ENCODE measurements around the gene FAM227B.
"Not testable (repeated sequence)": the region's sequence is repeated elsewhere in the genome, so short reads cannot be mapped to it uniquely, and the experiment has no call there.

The FAM227B gene

GRCh38 chr15:49380912-49381311, 239.7 kb downstream of the FAM227B start:
- DNase-seq (ENCODE audit: low read depth in 3 of 3): no peak

- no peak for DNase-seq (ENCODE audit: low read depth in 3 of 3)
These were observed 240.6 kb downstream of the FAM227B start for GRCh38 chr15:49379996-49380395.

- DNase-seq (ENCODE audit: low read depth in 3 of 3): no peak
These were observed 248.3 kb downstream of the FAM227B start for GRCh38 chr15:49372366-49372765.

- DNase-seq (ENCODE audit: low read depth in 3 of 3): no peak
These were observed 249.8 kb downstream of the FAM227B start for GRCh38 chr15:49370782-49371181.

GRCh38 chr15:49366496-49366895, 254.1 kb downstream of the FAM227B start:
- no peak for DNase-seq (ENCODE audit: low read depth in 3 of 3)

- no peak for DNase-seq (ENCODE audit: low read depth in 3 of 3)
These were observed 259.2 kb downstream of the FAM227B start for GRCh38 chr15:49361370-49361769.

GRCh38 chr15:49354439-49354838, 266.2 kb downstream of the FAM227B start:
- DNase-seq (ENCODE audit: low read depth in 3 of 3): not testable (repeated sequence)

GRCh38 chr15:49343546-49343945, 277.1 kb downstream of the FAM227B start:
- no peak for DNase-seq (ENCODE audit: low read depth in 3 of 3)

- no peak for DNase-seq (ENCODE audit: low read depth in 3 of 3)
These were observed 281.0 kb downstream of the FAM227B start for GRCh38 chr15:49339656-49340055.

GRCh38 chr15:49331951-49332350, 288.7 kb downstream of the FAM227B start:
- no peak for DNase-seq (ENCODE audit: low read depth in 3 of 3)

GRCh38 chr15:49331442-49331841, 289.2 kb downstream of the FAM227B start:
- no peak for DNase-seq (ENCODE audit: low read depth in 3 of 3)

GRCh38 chr15:49330166-49330565, 290.5 kb downstream of the FAM227B start:
- DNase-seq (ENCODE audit: low read depth in 3 of 3): no peak

- DNase-seq (ENCODE audit: low read depth in 3 of 3): no peak
These were observed 291.7 kb downstream of the FAM227B start for GRCh38 chr15:49328941-49329340.

- no peak for DNase-seq (ENCODE audit: low read depth in 3 of 3)
These were observed 292.7 kb downstream of the FAM227B start for GRCh38 chr15:49327927-49328326.

- no peak for DNase-seq (ENCODE audit: low read depth in 3 of 3)
These were observed 297.4 kb downstream of the FAM227B start for GRCh38 chr15:49323207-49323606.

- DNase-seq (ENCODE audit: low read depth in 3 of 3): no peak
These were observed 300.3 kb downstream of the FAM227B start for GRCh38 chr15:49320351-49320750.

- DNase-seq (ENCODE audit: low read depth in 3 of 3): no peak
These were observed 305.2 kb downstream of the FAM227B start for GRCh38 chr15:49315391-49315823.

- no peak for DNase-seq (ENCODE audit: low read depth in 3 of 3)
These were observed 305.9 kb downstream of the FAM227B start for GRCh38 chr15:49314716-49315115.

GRCh38 chr15:49313650-49314049, 307.0 kb downstream of the FAM227B start:
- no peak for DNase-seq (ENCODE audit: low read depth in 3 of 3)

- no peak for DNase-seq (ENCODE audit: low read depth in 3 of 3)
These were observed 310.7 kb downstream of the FAM227B start for GRCh38 chr15:49309889-49310288.

GRCh38 chr15:49308686-49309085, 311.9 kb downstream of the FAM227B start:
- no peak for DNase-seq (ENCODE audit: low read depth in 3 of 3)

GRCh38 chr15:49306551-49306950, 314.1 kb downstream of the FAM227B start:
- no peak for DNase-seq (ENCODE audit: low read depth in 3 of 3)

GRCh38 chr15:49303003-49303402, 317.6 kb downstream of the FAM227B start:
- DNase-seq (ENCODE audit: low read depth in 3 of 3): no peak

- no peak for DNase-seq (ENCODE audit: low read depth in 3 of 3)
These were observed 319.1 kb downstream of the FAM227B start for GRCh38 chr15:49301562-49301961.

- no peak for DNase-seq (ENCODE audit: low read depth in 3 of 3)
These were observed 319.8 kb downstream of the FAM227B start for GRCh38 chr15:49300856-49301255.
